GM23248 (cell line): ENCODE measurements around the gene LDHB. TPM values are rescaled to one million over a fixed set of nuclear protein-coding genes. Genes with fewer than 3 reads are reported as not detected.
"Not testable (repeated sequence)": the region's sequence is repeated elsewhere in the genome, so short reads cannot be mapped to it uniquely, and the experiment has no call there.

ENCODE experiments used
- DNase-seq: peaks from one replicate; pipeline ENCODE4 v3.0.0-alpha.2; 2015
- H2AFZ ChIP-seq: fragments of 200-600 bp; sonication (generic); 2 replicates; pipeline ENCODE4 v1.6.1; 2016; ENCODE audit warnings: antibody characterized with exemption
- H3F3A ChIP-seq: fragments of 200-600 bp; sonication (generic); 2 replicates; pipeline ENCODE4 v1.6.1; 2016; ENCODE audit warnings: mild to moderate bottlenecking, antibody characterized with exemption, mixed run types; ENCODE audit not compliant: insufficient read depth
- H3K27ac ChIP-seq: fragments of 200-600 bp; sonication (generic); 2 replicates; pipeline ENCODE4 v1.5.1; 2016; ENCODE audit warnings: mild to moderate bottlenecking
- H3K27me3 ChIP-seq: fragments of 200-600 bp; sonication (generic); replicated peaks from 2 replicates; pipeline ENCODE4 v1.6.1; 2016; ENCODE audit warnings: mild to moderate bottlenecking; ENCODE audit not compliant: insufficient read depth
- H3K36me3 ChIP-seq: fragments of 200-600 bp; sonication (generic); 2 replicates; pipeline ENCODE4 v1.6.1; 2016; ENCODE audit warnings: low read depth, mild to moderate bottlenecking
- H3K4me1 ChIP-seq: fragments of 200-600 bp; sonication (generic); 2 replicates; pipeline ENCODE4 v1.6.1; 2016; ENCODE audit warnings: mild to moderate bottlenecking; ENCODE audit not compliant: insufficient read depth
- H3K4me2 ChIP-seq: fragments of 200-600 bp; sonication (generic); one replicate; pipeline ENCODE4 v1.6.1; 2016; ENCODE audit warnings: mild to moderate bottlenecking; ENCODE audit not compliant: unreplicated experiment
- H3K4me3 ChIP-seq: fragments of 200-600 bp; sonication (generic); 2 replicates; pipeline ENCODE4 v1.5.1; 2016; ENCODE audit warnings: mild to moderate bottlenecking
- H3K79me2 ChIP-seq: fragments of 200-600 bp; sonication (generic); 2 replicates; pipeline ENCODE4 v1.6.1; 2016; ENCODE audit warnings: mild to moderate bottlenecking; ENCODE audit not compliant: insufficient read depth
- H3K9ac ChIP-seq: fragments of 200-600 bp; sonication (generic); 2 replicates; pipeline ENCODE4 v1.6.1; 2016; ENCODE audit warnings: mild to moderate bottlenecking
- H3K9me2 ChIP-seq: fragments of 200-600 bp; sonication (generic); 2 replicates; pipeline ENCODE4 v1.6.1; 2016; ENCODE audit warnings: mixed run types, mild to moderate bottlenecking, moderate library complexity; ENCODE audit not compliant: insufficient read depth
- H3K9me3 ChIP-seq: fragments of 200-600 bp; sonication (generic); one replicate; pipeline ENCODE4 v1.6.1; 2017; ENCODE audit warnings: low read depth
- H4K20me1 ChIP-seq: fragments of 200-600 bp; sonication (generic); 2 replicates; pipeline ENCODE4 v1.6.0; 2016; ENCODE audit not compliant: insufficient read depth
- EZH2 ChIP-seq: fragments of 200-600 bp; sonication (generic); IDR thresholded peaks from 2 replicates; pipeline ENCODE4 v1.6.1; 2018; ENCODE audit warnings: antibody characterized with exemption, mild to moderate bottlenecking; ENCODE audit not compliant: insufficient read depth, poor library complexity, severe bottlenecking
- EZH2phosphoT487 ChIP-seq: fragments of 200-600 bp; sonication (generic); IDR thresholded peaks from 2 replicates; pipeline ENCODE4 v1.6.1; 2018; ENCODE audit warnings: antibody characterized with exemption, moderate library complexity, mild to moderate bottlenecking, low read depth; ENCODE audit not compliant: insufficient read depth
- WGBS, 2 experiments: methylation state at CpG; one replicate each; pipeline ENCODE4 v1.1.6; 2015 to 2017; ENCODE audit warnings: low lambda C conversion rate in 2 of 2, low coverage in 1 of 2; ENCODE audit errors: missing lambda C conversion rate in 2 of 2; 5-methylcytosine and 5-hydroxymethylcytosine counted together
- in situ Hi-C: fragments of 300-500 bp; cut with MboI; formaldehyde crosslinking; loops from 2 replicates; pipeline ENCODE4 v1.15.0; 2020
- polyA plus RNA-seq: library from polyadenylated mRNA; unstranded; fragments of >200 nt; fragmentation: Nextera tagmentation; extraction: Ambion mirVana; gene quantifications from 2 replicates; pipeline ENCODE4 v1.2.1, GENCODE V29; 2016
- total RNA-seq: library from RNA; depleted of rRNA; stranded (reverse); fragments of >200 nt; shearing (Covaris generic); gene quantifications from 2 replicates; pipeline ENCODE4 v1.2.3, GENCODE V29; 2014

Gene LDHB
- total and polyA plus RNA-seq, 2 experiments from 2014 or later, result 464 to 497 TPM

- Histone ChIP-seq H3K9me3 (no peaks in the 10 kb centered on the region), H3K4me2 (no peak overlapping the region), H3F3A (peaks cover 2% of the 10 kb centered on the region; the same call in 1 of the 2 replicates), H3K4me3 (no peak overlapping the region), H2AFZ (no peak overlapping the region), H4K20me1 (no peaks in the 10 kb centered on the region), H3K79me2 (peaks cover 52% of the 10 kb centered on the region), H3K9me2 (no peaks in the 10 kb centered on the region), H3K27me3 (no peaks in the 10 kb centered on the region), H3K4me1 (no peaks in the 10 kb centered on the region), H3K36me3 (peaks cover 69% of the 10 kb centered on the region), H3K9ac (no peak overlapping the region), H3K27ac (no peak overlapping the region)
- DNase-seq, result no peak
- in situ Hi-C loops, result no loop called here
- TF ChIP-seq EZH2phosphoT487 (no peak), EZH2 (no peak)
- 92 to 100% methylated on average over 2 of the region's 2 CpGs for WGBS, 2 experiments
These were observed 9.3 kb downstream of the LDHB start for GRCh38 chr12:21648378-21648777.

GRCh38 chr12:21647179-21647578, 10.5 kb downstream of the LDHB start:
- in situ Hi-C loops, result no loop called here

GRCh38 chr12:21645041-21645500, 12.6 kb downstream of the LDHB start:
- H3K36me3 ChIP-seq, result peaks cover 74% of the 10 kb centered on the region
- H3K9me3 ChIP-seq, H3K9ac ChIP-seq, in situ Hi-C loops, H3K4me2 ChIP-seq, H3K27me3 ChIP-seq, H3K9me2 ChIP-seq, H3K27ac ChIP-seq, H3K4me3 ChIP-seq, H3K4me1 ChIP-seq, H2AFZ ChIP-seq, H4K20me1 ChIP-seq, DNase-seq: not testable (repeated sequence)
- 86 to 90% methylated on average over 7 of the region's 7 CpGs for WGBS, 2 experiments
- peaks cover 28% of the 10 kb centered on the region; the same call in 1 of the 2 replicates for H3K79me2 ChIP-seq
- H3F3A ChIP-seq, result peaks cover 18% of the 10 kb centered on the region; the same call in 1 of the 2 replicates

More at GRCh38 chr12:21647179-21647578, 10.5 kb downstream of the LDHB start:
- H3K36me3 ChIP-seq, result peaks cover 69% of the 10 kb centered on the region
- H3K4me3 ChIP-seq, result no peak overlapping the region
- H3K9me3 ChIP-seq, result no peaks in the 10 kb centered on the region
- no peak overlapping the region for H3K27ac ChIP-seq
- no peak overlapping the region for H2AFZ ChIP-seq
- no peaks in the 10 kb centered on the region for H4K20me1 ChIP-seq
- TF ChIP-seq EZH2phosphoT487 (no peak), EZH2 (no peak)
- DNase-seq, result no peak
- H3K9me2 ChIP-seq, result no peaks in the 10 kb centered on the region
- H3K9ac ChIP-seq, result no peak overlapping the region
- no peaks in the 10 kb centered on the region for H3K27me3 ChIP-seq
- no peak overlapping the region for H3K4me2 ChIP-seq
- H3F3A ChIP-seq, result peaks cover 11% of the 10 kb centered on the region; the same call in 1 of the 2 replicates
- no peaks in the 10 kb centered on the region for H3K4me1 ChIP-seq
- peaks cover 44% of the 10 kb centered on the region for H3K79me2 ChIP-seq

GRCh38 chr12:21644516-21644915, 13.1 kb downstream of the LDHB start:
- no peak for TF ChIP-seq EZH2phosphoT487
- no peak for TF ChIP-seq EZH2
- H3F3A ChIP-seq, result peaks cover 18% of the 10 kb centered on the region; the same call in 1 of the 2 replicates
- H3K27ac ChIP-seq, result no peak overlapping the region
- no peak overlapping the region for H3K9ac ChIP-seq
- no peaks in the 10 kb centered on the region for H4K20me1 ChIP-seq
- H3K79me2 ChIP-seq, result peaks cover 29% of the 10 kb centered on the region; the same call in 1 of the 2 replicates
- H3K36me3 ChIP-seq, result peaks cover 76% of the 10 kb centered on the region
- H3K9me3 ChIP-seq, result no peaks in the 10 kb centered on the region
- H3K4me2 ChIP-seq, result no peak overlapping the region
- no peaks in the 10 kb centered on the region for H3K9me2 ChIP-seq
- no peak overlapping the region for H2AFZ ChIP-seq
- in situ Hi-C loops, result no loop called here
- WGBS, 2 experiments, result 85 to 89% methylated on average over 4 of the region's 4 CpGs
- DNase-seq, result no peak
- H3K27me3 ChIP-seq, result no peaks in the 10 kb centered on the region
- no peaks in the 10 kb centered on the region for H3K4me1 ChIP-seq
- H3K4me3 ChIP-seq, result no peak overlapping the region

- Histone ChIP-seq H3K27me3 (no peaks in the 10 kb centered on the region), H3K36me3 (peaks cover 76% of the 10 kb centered on the region), H3K9ac (no peak overlapping the region), H2AFZ (no peak overlapping the region), H3K79me2 (peaks cover 29% of the 10 kb centered on the region; the same call in 1 of the 2 replicates), H3K4me1 (0 out of 2 replicates have a peak, but pooled peaks cover under 1% of the 10 kb centered on the region), H3K9me2 (no peaks in the 10 kb centered on the region), H3K4me2 (no peak overlapping the region), H3K4me3 (no peak overlapping the region), H3K27ac (no peak overlapping the region), H3K9me3 (no peaks in the 10 kb centered on the region), H4K20me1 (no peaks in the 10 kb centered on the region), H3F3A (peaks cover 18% of the 10 kb centered on the region; the same call in 1 of the 2 replicates)
- DNase-seq, result no peak
- in situ Hi-C loops, result no loop called here
- WGBS, 2 experiments, result 97 to 99% methylated on average over 3 of the region's 3 CpGs
- TF ChIP-seq EZH2phosphoT487, result no peak
These were observed 13.9 kb downstream of the LDHB start for GRCh38 chr12:21643758-21644157.
